Measurements from ENCODE around the gene SCN7A. TPM values are rescaled to one million over a fixed set of nuclear protein-coding genes. Genes with fewer than 3 reads are reported as not detected.

SCN7A gene
- total and polyA plus RNA-seq, 4 donors, result 0.05 to 7.9 (median 1.1) TPM

- TF ChIP-seq YY1 (IDR thresholded peaks at IDR 0.05), result no peak
- TF ChIP-seq JUND (IDR thresholded peaks at IDR 0.05), result no peak
- no peak for TF ChIP-seq SP1 (IDR thresholded peaks at IDR 0.05)
- no peak for TF ChIP-seq TAF1 (conservative IDR thresholded peaks at IDR 0.05)
- TF ChIP-seq RXRA (IDR thresholded peaks at IDR 0.05), result no peak
- TF ChIP-seq HNF4G (IDR thresholded peaks at IDR 0.05), result no peak
- no peak for TF ChIP-seq REST (IDR thresholded peaks at IDR 0.05)
- no peak for TF ChIP-seq ATF3 (IDR thresholded peaks at IDR 0.05)
- TF ChIP-seq NR2F2 (IDR thresholded peaks at IDR 0.05), result no peak
- TF ChIP-seq MAX (IDR thresholded peaks at IDR 0.05), result no peak
- Histone ChIP-seq H3K9me3 (ENCODE audit: control insufficient read depth in 4 of 4, low read length in 3 of 4) (no peaks in the 10 kb centered on the region), H3K4me1 (ENCODE audit: control insufficient read depth in 4 of 4, insufficient read depth in 4 of 4, low read length in 3 of 4) (peaks cover 4 to 27% (median 20%) of the 10 kb centered on the region in 4 donors), H3K27me3 (ENCODE audit: control insufficient read depth in 4 of 4, insufficient read depth in 4 of 4, low read length in 3 of 4) (no peaks in the 10 kb centered on the region), H3K36me3 (ENCODE audit: control insufficient read depth in 4 of 4, insufficient read depth in 3 of 4, low read depth in 1 of 4, low read length in 3 of 4) (no peaks in the 10 kb centered on the region), H3K4me3 (ENCODE audit: low read depth in 1 of 3, low read length in 3 of 3) (no peak overlapping the region), H3K9ac (ENCODE audit: low read depth in 1 of 2, low read length in 2 of 2) (no peak overlapping the region), H3K27ac (ENCODE audit: low read depth in 1 of 2, low read length in 2 of 2) (no peak overlapping the region)
- 75% methylated on average over 2 of the region's 2 CpGs for WGBS
- DNase-seq (ENCODE audit: low spot score), result no peak
Measured at GRCh38 chr2:166376873-166377272, 117.2 kb downstream of the SCN7A start.

DNA sequence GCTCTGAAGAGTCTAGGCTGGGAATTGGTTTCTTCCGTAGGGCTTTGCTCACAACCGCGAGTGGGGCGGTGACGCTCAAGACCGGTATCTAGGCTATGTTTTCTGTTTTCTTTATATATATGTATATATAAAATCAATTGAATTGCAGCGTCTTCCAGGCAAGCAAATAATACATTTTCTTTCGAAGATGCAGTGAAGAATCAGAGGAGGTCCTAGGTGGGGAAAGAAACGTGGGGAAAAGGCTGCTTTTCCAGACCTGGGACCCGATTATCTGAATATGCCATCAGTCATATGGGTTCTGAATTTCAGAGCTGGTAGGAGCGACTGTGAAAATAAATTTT lies 117.6 kb downstream of the SCN7A start:
- Histone ChIP-seq H3K27ac (ENCODE audit: low read depth in 1 of 2, low read length in 2 of 2) (peak overlapping the region; percentile 28 to 55), H3K4me3 (ENCODE audit: low read depth in 1 of 3, low read length in 3 of 3) (peak overlapping the region; percentile 55 to 94 (median 82)), H3K9ac (ENCODE audit: low read depth in 1 of 2, low read length in 2 of 2) (peak overlapping the region in 1 of 2 donors; percentile 59), H3K27me3 (ENCODE audit: control insufficient read depth in 4 of 4, insufficient read depth in 4 of 4, low read length in 3 of 4) (no peaks in the 10 kb centered on the region), H3K36me3 (ENCODE audit: control insufficient read depth in 4 of 4, insufficient read depth in 3 of 4, low read depth in 1 of 4, low read length in 3 of 4) (no peaks in the 10 kb centered on the region), H3K9me3 (ENCODE audit: control insufficient read depth in 4 of 4, low read length in 3 of 4) (no peaks in the 10 kb centered on the region), H3K4me1 (ENCODE audit: control insufficient read depth in 4 of 4, insufficient read depth in 4 of 4, low read length in 3 of 4) (peaks cover 4 to 30% (median 23%) of the 10 kb centered on the region in 4 donors)
- DNase-seq (ENCODE audit: low spot score), result no peak
- WGBS, result 9% methylated on average over 11 of the region's 11 CpGs
- TF ChIP-seq REST (IDR thresholded peaks at IDR 0.05), result no peak
- TF ChIP-seq FOXA1 (IDR thresholded peaks at IDR 0.05), result no peak
- no peak for TF ChIP-seq SP1 (IDR thresholded peaks at IDR 0.05)
- no peak for TF ChIP-seq RXRA (IDR thresholded peaks at IDR 0.05)
- TF ChIP-seq HNF4G (IDR thresholded peaks at IDR 0.05), result no peak
- TF ChIP-seq RAD21 (IDR thresholded peaks at IDR 0.05), result no peak
